Skin epidermis (tissue), 12 donors: Measurements from ENCODE around the gene ABHD14A.
A peak's percentile ranks its signal among the peaks of the same experiment; 100 is the strongest.

Experiments used
- H3K27ac ChIP-seq, 21 experiments: fragments of 200-600 bp; sonication (generic) in 11 of 21; one replicate each; pipeline ENCODE4 v1.5.0; 2020; ENCODE audit warnings: mild to moderate bottlenecking in 3 of 21, inconsistent platforms in 2 of 21, moderate library complexity in 2 of 21
- H3K4me3 ChIP-seq, 7 experiments: fragments of 200-600 bp; sonication (generic) in 2 of 7; one replicate each; pipeline ENCODE4 v1.5.0; 2020; ENCODE audit warnings: inconsistent platforms in 2 of 7, mild to moderate bottlenecking in 2 of 7, moderate library complexity in 1 of 7

The ABHD14A gene

GRCh38 chr3:51968883-51969678 lies 5.8 kb upstream of the ABHD14A start:
- Histone ChIP-seq H3K27ac (peak overlapping the region in 2 of 21 experiments; percentile 88 to 94), H3K4me3 (no peak overlapping the region)

- no peak overlapping the region for H3K4me3 ChIP-seq
- H3K27ac ChIP-seq, result no peak overlapping the region
These were observed 5.0 kb upstream of the ABHD14A start for GRCh38 chr3:51969841-51970240.

GRCh38 chr3:51970606-51971300 lies 4.1 kb upstream of the ABHD14A start:
- Histone ChIP-seq H3K4me3 (no peak overlapping the region), H3K27ac (peak overlapping the region in 2 of 21 experiments; percentile 16 to 21)

GRCh38 chr3:51971350-51971749 lies 3.5 kb upstream of the ABHD14A start:
- no peak overlapping the region for H3K27ac ChIP-seq
- H3K4me3 ChIP-seq, result no peak overlapping the region

GRCh38 chr3:51974277-51974962 lies 444 bp upstream of the ABHD14A start:
- peak overlapping the region; percentile 51 to 79 (median 63) for H3K4me3 ChIP-seq
- H3K27ac ChIP-seq, result peak overlapping the region; percentile 28 to 93 (median 87)

GRCh38 chr3:51975852-51976549 lies 1.1 kb downstream of the ABHD14A start:
- H3K27ac ChIP-seq, result peak overlapping the region in 12 of 21 experiments; percentile 17 to 93 (median 80)
- peak overlapping the region in 6 of 7 experiments; percentile 51 to 67 (median 60) for H3K4me3 ChIP-seq

GRCh38 chr3:51977446-51978142 lies 2.7 kb downstream of the ABHD14A start:
- peak overlapping the region in 9 of 21 experiments; percentile 4 to 61 (median 53) for H3K27ac ChIP-seq

GRCh38 chr3:51978143-51978502 lies 3.3 kb downstream of the ABHD14A start:
- no peak overlapping the region for H3K4me3 ChIP-seq

More at GRCh38 chr3:51977446-51978142, 2.7 kb downstream of the ABHD14A start:
- H3K4me3 ChIP-seq, result no peak overlapping the region

GRCh38 chr3:51980253-51980652 lies 5.4 kb downstream of the ABHD14A start:
- Histone ChIP-seq H3K4me3 (no peak overlapping the region), H3K27ac (no peak overlapping the region)

More at GRCh38 chr3:51978143-51978502, 3.3 kb downstream of the ABHD14A start:
- H3K27ac ChIP-seq, result peak overlapping the region in 7 of 21 experiments; percentile 15 to 61 (median 53)

GRCh38 chr3:51982352-51982837 lies 7.5 kb downstream of the ABHD14A start:
- Histone ChIP-seq H3K4me3 (peak overlapping the region; percentile 32 to 63 (median 49)), H3K27ac (peak overlapping the region in 20 of 21 experiments; percentile 75 to 96 (median 91))

- H3K4me3 ChIP-seq, result peak within 1 kb of the TSS; percentile 32 to 63 (median 49)
- H3K27ac ChIP-seq, result peak within 1 kb of the TSS; percentile 75 to 96 (median 91)
These were observed 8.1 kb downstream of the ABHD14A start, which contains the start of gene ACY1 for GRCh38 chr3:51982838-51983577. ACY1 (plus strand) TSS chr3:51983535; CDS start chr3:51984065, 530 bp downstream.

GRCh38 chr3:51983578-51984268 lies 8.9 kb downstream of the ABHD14A start:
- Histone ChIP-seq H3K27ac (peak overlapping the region; percentile 75 to 96 (median 91)), H3K4me3 (peak overlapping the region; percentile 32 to 63 (median 49))

GRCh38 chr3:51984269-51984647 lies 9.4 kb downstream of the ABHD14A start:
- peak overlapping the region in 17 of 21 experiments; percentile 7 to 96 (median 92) for H3K27ac ChIP-seq
- H3K4me3 ChIP-seq, result peak overlapping the region in 2 of 7 experiments; percentile 32 to 63

GRCh38 chr3:51985063-51985462 lies 10.2 kb downstream of the ABHD14A start:
- H3K4me3 ChIP-seq, result no peak overlapping the region
- peak overlapping the region in 1 of 21 experiments; percentile 94 for H3K27ac ChIP-seq

GRCh38 chr3:51986010-51986947 lies 11.4 kb downstream of the ABHD14A start:
- Histone ChIP-seq H3K27ac (peak overlapping the region in 1 of 21 experiments; percentile 44), H3K4me3 (no peak overlapping the region)

GRCh38 chr3:51987568-51987967 lies 12.7 kb downstream of the ABHD14A start:
- Histone ChIP-seq H3K4me3 (no peak overlapping the region), H3K27ac (no peak overlapping the region)
